GM18907 (cell line): ENCODE measurements around the gene AP3B1.

Experiments
- ATAC-seq: cut with Tn5 transposase; IDR thresholded peaks from one replicate; pipeline ENCODE4 v1.9.1; 2021; ENCODE audit warnings: mild to moderate bottlenecking, moderate library complexity; ENCODE audit not compliant: unreplicated experiment

The AP3B1 gene

DNA sequence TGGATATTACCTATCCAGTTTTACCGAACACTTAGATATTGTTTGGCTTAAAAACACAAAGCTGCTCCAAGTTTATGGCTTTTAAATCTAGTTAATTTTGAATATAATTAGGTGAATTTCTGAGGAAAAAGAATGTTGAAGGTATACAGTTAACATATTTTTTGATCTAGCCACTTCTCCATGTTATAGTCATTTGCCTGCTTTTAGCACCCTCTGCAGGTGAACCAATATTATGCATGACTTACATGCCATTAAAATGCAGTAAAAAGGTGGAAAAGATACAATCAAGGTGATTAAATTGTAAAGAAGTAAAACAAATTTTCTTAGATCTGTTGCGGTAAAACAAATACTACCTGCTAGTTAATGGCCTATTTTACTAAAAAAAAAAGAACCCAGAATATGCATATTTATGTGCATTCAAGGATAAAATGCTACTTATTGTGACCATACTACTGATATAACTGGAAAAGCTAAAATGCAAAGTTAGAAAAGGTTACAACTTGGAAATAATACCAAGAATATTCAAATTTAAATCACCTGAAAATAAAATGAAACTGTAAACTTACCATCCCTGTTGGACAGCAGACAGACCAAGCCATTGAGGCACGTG, 132.1 kb downstream of the AP3B1 start:
- no peak for ATAC-seq

DNA sequence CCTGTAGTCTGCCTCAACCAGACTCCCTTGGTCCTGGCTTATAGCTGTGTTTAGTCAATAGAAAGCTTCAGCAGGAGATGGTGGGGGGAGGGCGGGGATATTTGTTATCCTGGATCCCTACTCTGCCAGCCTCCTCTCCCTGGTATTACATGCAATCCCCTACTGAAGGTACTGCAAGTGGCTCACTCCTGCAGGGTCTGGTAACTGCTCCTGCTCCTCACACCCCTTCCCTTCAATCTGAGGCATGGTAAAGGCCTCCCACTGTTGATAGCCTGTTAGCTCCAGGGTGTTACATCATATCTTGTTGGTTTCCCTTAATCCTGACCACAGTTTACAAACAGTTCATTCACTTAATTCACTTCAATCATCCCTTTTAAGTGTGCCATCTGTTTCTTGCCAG, 137.5 kb downstream of the AP3B1 start:
- no peak for ATAC-seq

DNA sequence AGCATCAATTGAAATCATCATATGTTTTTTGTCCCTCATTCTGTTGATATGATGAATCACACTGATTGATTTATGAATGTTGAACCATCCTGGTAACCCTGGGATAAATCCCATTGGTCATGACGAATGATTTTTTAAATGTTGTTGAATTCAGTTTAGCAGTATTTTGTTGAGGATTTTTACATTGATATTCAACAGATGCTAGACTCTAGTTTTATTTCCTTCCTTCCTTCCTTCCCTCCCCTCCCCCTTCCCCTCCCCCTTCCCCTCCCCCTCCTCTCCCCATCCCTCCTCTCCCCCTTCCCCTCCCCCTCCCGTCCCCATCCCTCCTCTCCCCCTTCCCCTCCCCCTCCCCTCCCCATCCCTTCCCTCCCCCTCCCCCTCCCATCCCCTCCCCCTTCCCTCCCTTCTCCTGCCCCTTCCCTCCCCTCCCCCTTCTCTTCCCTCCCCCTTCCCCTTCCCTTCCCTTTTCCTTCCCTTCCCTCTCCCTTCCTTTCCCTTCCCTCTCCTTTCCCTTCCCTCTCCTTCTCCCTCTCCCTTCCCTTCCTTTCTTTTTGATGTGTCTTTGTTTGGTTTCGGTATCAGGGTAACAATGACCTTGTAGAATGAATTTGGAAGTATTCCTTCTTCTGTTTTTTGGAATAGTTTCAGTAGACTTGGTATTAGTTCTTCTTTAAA, 142.8 kb downstream of the AP3B1 start:
- no peak for ATAC-seq

DNA sequence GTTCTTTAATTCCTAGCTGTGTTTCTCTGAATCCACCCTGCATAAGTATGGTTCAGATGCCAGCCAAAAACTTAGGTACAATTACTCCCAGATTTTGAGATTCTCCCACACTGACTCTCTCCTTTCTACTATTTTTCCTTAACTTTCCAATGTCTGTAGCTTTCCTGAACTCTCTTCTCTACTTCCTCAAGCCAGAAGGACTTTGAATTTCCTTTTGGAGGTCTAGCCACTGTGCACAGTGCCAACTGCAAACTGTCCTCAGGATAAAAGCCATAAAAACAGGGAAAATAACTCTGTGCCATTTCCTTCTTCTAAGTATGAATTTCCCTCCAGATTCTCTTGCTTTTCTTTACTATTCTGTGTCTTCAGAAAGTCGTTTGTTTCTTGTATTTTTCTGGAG, 157.2 kb downstream of the AP3B1 start:
- ATAC-seq: no peak

DNA sequence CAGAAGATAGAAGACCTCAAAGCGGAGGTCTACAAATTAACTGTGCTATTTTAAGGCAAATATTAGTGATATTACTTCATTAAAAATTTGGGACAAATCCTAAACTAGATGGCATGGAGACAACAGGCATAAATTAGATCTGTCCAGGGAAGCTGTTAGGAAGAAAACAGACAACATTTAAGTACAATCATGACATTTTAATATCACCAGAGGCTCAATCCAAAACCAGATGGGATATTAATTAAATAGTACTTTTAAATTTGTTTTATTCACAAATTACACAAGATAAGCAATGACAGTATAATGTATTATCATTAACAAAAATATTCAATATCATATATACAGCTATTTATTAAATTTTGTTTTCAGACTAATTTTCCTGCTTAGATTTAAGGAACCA, 161.1 kb downstream of the AP3B1 start:
- ATAC-seq: no peak

DNA sequence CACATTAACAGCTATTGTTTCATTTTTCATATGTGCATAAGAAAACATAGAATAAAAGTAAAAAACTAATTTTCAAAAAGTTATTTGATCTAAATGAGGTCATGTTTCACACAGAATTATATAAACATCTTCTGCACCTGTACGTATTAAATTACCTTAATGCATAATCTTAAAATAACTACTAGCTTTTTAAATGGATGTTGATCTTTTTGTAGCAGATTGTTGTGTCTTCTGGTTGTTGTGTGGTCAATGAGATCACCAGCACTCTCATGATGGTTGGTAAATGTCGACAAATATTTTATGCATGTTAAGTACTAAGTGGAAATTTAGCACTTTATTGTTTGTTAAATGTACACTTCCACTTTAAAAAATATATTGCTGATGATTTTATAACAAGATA, 162.0 kb downstream of the AP3B1 start:
- ATAC-seq: no peak

DNA sequence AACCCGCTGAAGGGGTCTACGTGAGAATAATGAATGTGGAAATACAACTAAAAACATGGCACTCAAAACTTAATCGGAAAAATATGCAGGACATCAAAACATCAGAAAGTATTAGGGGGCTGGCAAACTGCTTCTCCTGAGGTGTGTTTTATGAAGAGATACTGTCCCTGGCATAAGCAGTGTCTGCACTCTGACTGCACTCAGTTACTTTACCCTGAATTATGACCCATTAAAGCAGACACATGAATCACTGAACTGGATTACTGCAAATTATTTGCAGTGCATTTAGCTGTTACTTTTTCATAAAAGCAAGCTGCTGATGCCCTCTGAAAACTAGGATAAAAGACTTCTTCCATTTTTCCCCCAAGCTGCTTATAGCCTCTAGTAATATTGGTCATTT, 164.9 kb downstream of the AP3B1 start:
- ATAC-seq: no peak

DNA sequence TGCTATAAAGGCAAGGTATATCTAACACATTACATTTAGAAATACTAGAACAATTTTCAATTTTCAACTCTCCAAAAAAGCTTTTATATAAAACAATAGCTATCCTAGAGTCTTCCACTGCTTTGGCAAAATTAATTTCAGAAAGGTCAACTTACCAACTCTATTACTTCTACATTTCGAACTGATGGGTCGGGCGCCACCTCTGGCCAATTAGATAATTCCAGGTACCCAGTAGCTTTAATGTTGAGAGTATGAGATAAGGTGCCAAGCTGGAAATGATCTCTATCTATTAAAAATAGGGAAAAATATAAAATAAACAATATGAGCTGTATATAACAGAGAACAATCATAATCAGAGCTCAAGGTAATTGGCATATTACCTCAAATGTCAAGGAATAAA, 166.6 kb downstream of the AP3B1 start:
- ATAC-seq: no peak

DNA sequence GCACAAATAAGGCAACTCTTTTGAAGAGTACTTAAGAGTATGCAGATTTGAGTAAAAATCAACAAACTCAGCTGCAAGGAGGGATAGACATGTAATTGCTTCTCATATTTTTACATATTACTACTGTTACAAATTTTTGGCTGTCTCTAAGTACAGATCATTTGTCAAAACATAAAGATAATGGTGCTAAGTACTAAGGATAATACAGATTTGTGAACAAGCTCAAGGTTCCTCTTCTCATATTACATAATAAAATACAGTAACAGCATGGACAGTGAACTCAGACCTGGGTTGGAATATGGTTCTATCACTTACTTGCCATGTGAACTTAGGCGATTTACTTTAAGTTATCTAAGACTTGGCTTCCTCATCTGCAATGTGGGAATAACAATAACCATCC, 168.0 kb downstream of the AP3B1 start:
- ATAC-seq: no peak

DNA sequence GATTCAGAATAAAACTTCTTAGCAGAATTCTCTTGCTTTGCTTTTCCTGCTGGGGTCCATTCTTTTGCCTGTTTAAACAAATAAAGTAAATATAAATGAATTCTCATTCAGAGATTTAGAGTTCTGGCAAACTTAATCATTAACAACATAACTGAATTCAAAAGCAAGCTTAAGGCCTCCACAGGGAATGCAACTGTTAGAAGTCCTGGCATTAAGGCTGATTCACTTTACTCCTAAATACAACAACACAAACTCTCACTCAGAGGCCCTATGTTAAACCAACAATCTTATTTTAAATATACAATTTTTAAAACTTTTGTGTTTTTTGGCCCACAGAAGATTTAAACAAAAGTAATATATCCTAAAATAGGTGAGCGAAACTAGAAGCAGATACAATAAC, 178.3 kb downstream of the AP3B1 start:
- no peak for ATAC-seq

- peak; percentile 45 for ATAC-seq
Measured at GRCh38 chr5:78113689-78114264, 180.7 kb downstream of the AP3B1 start.

GRCh38 chr5:78112931-78113330, 181.6 kb downstream of the AP3B1 start:
- no peak for ATAC-seq

- ATAC-seq: peak; percentile 58
Measured at GRCh38 chr5:78109891-78110324, 184.6 kb downstream of the AP3B1 start.

DNA sequence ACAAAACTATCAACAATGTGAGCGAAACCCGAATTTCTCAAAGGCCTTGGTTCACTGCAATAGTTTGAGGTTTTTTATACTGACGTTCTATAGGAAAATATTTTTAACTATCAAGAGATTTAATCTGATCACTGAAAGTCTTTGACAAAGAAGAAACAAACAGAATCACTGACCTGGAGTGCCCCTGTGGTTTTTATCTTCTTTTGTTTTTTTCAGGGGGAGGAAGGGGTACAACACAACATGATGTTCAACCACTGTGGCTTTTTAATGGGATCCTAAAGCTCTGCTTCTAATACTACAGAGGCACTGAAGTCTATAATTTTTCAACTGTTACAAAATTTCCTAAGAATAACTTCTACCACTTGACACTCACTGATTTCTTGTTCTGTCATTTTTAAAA, 185.9 kb downstream of the AP3B1 start:
- no peak for ATAC-seq

- ATAC-seq: no peak
Measured at GRCh38 chr5:78103232-78103918, 191.1 kb downstream of the AP3B1 start.

DNA sequence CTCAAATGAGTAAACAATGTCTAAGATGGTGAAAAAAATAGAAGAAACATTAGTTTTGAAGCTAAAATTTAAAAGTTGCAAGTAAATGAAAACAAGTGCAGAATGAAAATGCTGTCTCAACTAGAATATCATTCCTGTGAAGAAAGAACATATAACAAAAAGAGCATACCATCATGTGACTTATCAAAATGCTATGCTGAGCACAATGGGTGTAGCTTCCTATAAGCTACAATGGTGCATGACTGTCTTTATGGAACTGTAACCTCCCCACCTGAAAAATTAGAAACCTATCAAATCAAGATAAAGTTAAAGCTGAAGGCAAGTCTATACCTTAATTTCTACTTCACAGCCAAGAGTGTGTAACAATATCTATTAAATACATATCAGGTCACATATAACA, 192.0 kb downstream of the AP3B1 start:
- ATAC-seq: no peak

DNA sequence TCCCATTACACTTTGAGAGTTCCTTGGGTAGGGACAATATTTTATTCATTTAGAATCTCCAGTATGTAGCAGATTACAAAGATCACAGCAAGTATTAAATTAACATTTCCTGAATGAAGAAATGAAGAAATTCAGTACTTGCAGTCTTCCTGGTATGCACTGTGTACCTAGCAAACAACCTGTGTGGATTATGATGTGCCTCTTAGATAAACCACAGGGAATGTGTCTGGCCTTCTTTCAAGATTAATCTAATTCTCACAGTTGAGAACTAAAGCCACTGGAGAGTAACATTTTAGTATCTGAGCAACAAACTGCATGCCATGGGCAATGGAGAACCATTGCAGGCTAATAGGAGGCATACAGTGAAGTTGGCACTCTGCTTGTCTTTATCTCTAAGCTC, 199.4 kb downstream of the AP3B1 start:
- ATAC-seq: no peak

GRCh38 chr5:78090002-78090401, 204.5 kb downstream of the AP3B1 start:
- ATAC-seq: no peak

- ATAC-seq: no peak
Measured at GRCh38 chr5:78078858-78079257, 215.6 kb downstream of the AP3B1 start.

DNA sequence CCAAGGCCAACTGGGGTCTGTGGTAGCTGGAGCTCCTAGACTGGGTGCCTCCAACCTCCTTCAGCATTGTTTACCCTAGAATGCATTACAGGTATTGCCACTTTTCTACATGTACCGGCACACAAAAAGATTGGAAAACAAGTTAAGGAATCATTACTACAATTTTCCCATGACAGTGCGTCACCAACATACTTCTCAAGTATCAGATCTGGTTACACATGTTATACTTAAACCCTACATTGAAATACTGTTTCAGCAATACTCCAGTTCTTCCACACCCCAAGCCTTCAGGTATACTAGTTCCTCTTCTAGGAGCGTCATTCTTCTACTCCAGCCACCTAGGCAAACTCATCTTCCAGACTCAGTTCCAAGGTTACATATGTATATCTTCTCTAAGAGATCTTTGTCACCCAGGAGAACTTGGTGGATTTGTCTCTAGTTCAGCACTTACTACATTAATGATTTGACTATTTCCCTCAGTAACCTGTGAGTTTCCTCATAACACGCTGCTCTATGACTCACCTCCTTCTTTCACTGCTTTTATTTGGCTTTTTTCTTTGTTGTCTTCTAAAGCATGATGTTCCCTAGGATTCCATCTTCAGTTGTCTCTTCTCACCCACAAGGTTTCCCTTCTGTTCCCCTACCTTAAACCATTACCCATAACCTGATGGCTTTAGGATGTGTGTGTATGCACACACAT, 217.0 kb downstream of the AP3B1 start:
- no peak for ATAC-seq

- no peak for ATAC-seq
Measured at GRCh38 chr5:78076351-78076750, 218.1 kb downstream of the AP3B1 start.
